Gastrocnemius medialis (tissue), 4 donors: Measurements from ENCODE around the gene SMG6. TPM values are rescaled to one million over a fixed set of nuclear protein-coding genes. Genes with fewer than 3 reads are reported as not detected.

Experiments used
- ATAC-seq, 2 donors: fragments of 150-250 bp; one replicate each; pipeline ENCODE4 v1.9.1; 2016
- DNase-seq, 2 donors: peaks; one replicate each; pipeline ENCODE4 v3.0.0-alpha.2; 2019
- H3K27ac ChIP-seq, 4 donors: fragments of 200-600 bp; sonication (generic); 1 replicate in 1 of 4; 2 replicates in 3 of 4; pipeline ENCODE4 v1.5.1; 2016 to 2018; ENCODE audit warnings: mild to moderate bottlenecking in 2 of 4, moderate library complexity in 1 of 4
- H3K27me3 ChIP-seq, 3 donors: fragments of 200-600 bp; sonication (generic) in 2 of 3; 1 replicate in 1 of 3; 2 replicates in 2 of 3; pipeline versions ENCODE4 v1.5.1 to v1.6.0; 2016 to 2019; ENCODE audit warnings: mild to moderate bottlenecking in 1 of 3, moderate library complexity in 1 of 3
- H3K36me3 ChIP-seq, 2 donors: fragments of 200-600 bp; sonication (generic) in 1 of 2; one replicate each; pipeline ENCODE4 v1.5.1; 2017 to 2018
- H3K4me1 ChIP-seq, 2 donors: fragments of 200-600 bp; sonication (generic) in 1 of 2; one replicate each; pipeline ENCODE4 v1.5.1; 2016 to 2017; ENCODE audit warnings: mild to moderate bottlenecking in 2 of 2
- H3K4me3 ChIP-seq, 4 donors: fragments of 200-600 bp; sonication (generic) in 3 of 4; 1 replicate in 1 of 4; 2 replicates in 3 of 4; pipeline ENCODE4 v1.5.1; 2016 to 2019; ENCODE audit warnings: mild to moderate bottlenecking in 2 of 4
- H3K9me3 ChIP-seq, 3 donors: fragments of 200-600 bp; sonication (generic) in 2 of 3; 1 replicate in 1 of 3; 2 replicates in 2 of 3; pipeline ENCODE4 v1.5.1; 2016 to 2019
- CTCF ChIP-seq, 5 experiments: fragments of 450-650 bp in 3 of 5; fragments of 200-600 bp in 2 of 5; sonication (generic) in 2 of 5; IDR thresholded peaks in 4 of 5; conservative IDR thresholded peaks in 1 of 5; 1 replicate in 4 of 5; 2 replicates in 1 of 5; pipeline ENCODE4 v1.5.1; 2016 to 2019; ENCODE audit warnings: antibody characterized with exemption in 5 of 5, mild to moderate bottlenecking in 3 of 5, moderate library complexity in 3 of 5
- POLR2A ChIP-seq, 2 donors: fragments of 450-650 bp; IDR thresholded peaks; one replicate each; pipeline ENCODE4 v1.6.1; 2017; ENCODE audit warnings: antibody characterized with exemption in 2 of 2, mild to moderate bottlenecking in 2 of 2, moderate library complexity in 2 of 2
- in situ Hi-C, 4 donors: fragments of 200-750 bp; cut with MboI; loops; one replicate each; pipeline versions ENCODE4 v1.15.0 to v1.8.0; 2017; ENCODE audit warnings: low sequenced_read_pairs in 4 of 4
- intact Hi-C: fragments of 100-400 bp; cut with DNase I; formaldehyde crosslinking; loops from one replicate; pipeline ENCODE4 v1.15.1; 2023; ENCODE audit warnings: low total_unique reads
- total RNA-seq, 4 donors: library from RNA; depleted of rRNA; stranded (reverse); fragments of >200 nt; gene quantifications; one replicate each; pipeline versions ENCODE4 v1.1.0 to v1.2.3, GENCODE V29; 2016

Gene SMG6
- total RNA-seq, 4 donors from 2014 or later: 20.5 to 27.8 (median 23.0) TPM

- peaks cover 51 to 56% of the 10 kb centered on the region in 2 donors for H3K4me1 ChIP-seq
- ATAC-seq: no peak
Observed at GRCh38 chr17:2081564-2081963, 222.0 kb downstream of the SMG6 start.

GRCh38 chr17:2077040-2077439 is 226.5 kb downstream of the SMG6 start:
- H3K4me1 ChIP-seq: peaks cover 34 to 52% of the 10 kb centered on the region in 2 donors
- ATAC-seq (peak in 1 of 2 donors; percentile 22), DNase-seq (no peak)
- TF ChIP-seq CTCF (IDR thresholded peaks at IDR 0.05 in 4 of 5, conservative IDR thresholded peaks at IDR 0.05 in 1 of 5) (no peak), POLR2A (IDR thresholded peaks at IDR 0.05) (no peak)
- no peak overlapping the region for H3K4me3 ChIP-seq
- no peaks in the 10 kb centered on the region for H3K9me3 ChIP-seq
- intact Hi-C loops (no loop called here), in situ Hi-C loops (no loop called here)
- no peaks in the 10 kb centered on the region for H3K27me3 ChIP-seq
- peak overlapping the region in 3 of 4 donors; percentile 78 to 82 (median 82) for H3K27ac ChIP-seq
- peaks cover 0 to 16% of the 10 kb centered on the region in 2 donors for H3K36me3 ChIP-seq

More at GRCh38 chr17:2081564-2081963, 222.0 kb downstream of the SMG6 start:
- no peak for TF ChIP-seq CTCF (IDR thresholded peaks at IDR 0.05 in 4 of 5, conservative IDR thresholded peaks at IDR 0.05 in 1 of 5)
- TF ChIP-seq POLR2A (IDR thresholded peaks at IDR 0.05): no peak
- Histone ChIP-seq H3K27me3 (no peaks in the 10 kb centered on the region), H3K27ac (peak overlapping the region in 3 of 4 donors; percentile 21 to 45 (median 39)), H3K36me3 (peaks cover 0 to 19% of the 10 kb centered on the region in 2 donors), H3K4me3 (no peak overlapping the region), H3K9me3 (no peaks in the 10 kb centered on the region)
- DNase-seq: no peak
- in situ Hi-C loops: no loop called here
- intact Hi-C loops: loop anchor here (10.0 kb wide), 1 partner anchor 93 kb away; no protein-coding TSS in a partner anchor

GRCh38 chr17:2076087-2076984 is 227.2 kb downstream of the SMG6 start:
- ATAC-seq: no peak
- Histone ChIP-seq H3K4me1 (peaks cover 35 to 53% of the 10 kb centered on the region in 2 donors), H3K9me3 (no peaks in the 10 kb centered on the region), H3K4me3 (no peak overlapping the region), H3K36me3 (peaks cover 0 to 11% of the 10 kb centered on the region in 2 donors), H3K27me3 (no peaks in the 10 kb centered on the region), H3K27ac (peak overlapping the region; percentile 72 to 82 (median 80))
- DNase-seq: no peak
- intact Hi-C loops: no loop called here
- TF ChIP-seq CTCF (IDR thresholded peaks at IDR 0.05 in 4 of 5, conservative IDR thresholded peaks at IDR 0.05 in 1 of 5): no peak
- no peak for TF ChIP-seq POLR2A (IDR thresholded peaks at IDR 0.05)
- in situ Hi-C loops: no loop called here

GRCh38 chr17:2075336-2076086 is 228.1 kb downstream of the SMG6 start:
- no peaks in the 10 kb centered on the region for H3K27me3 ChIP-seq
- DNase-seq (no peak), ATAC-seq (peak; percentile 40 to 43)
- no peaks in the 10 kb centered on the region for H3K9me3 ChIP-seq
- no peak overlapping the region for H3K4me3 ChIP-seq
- intact Hi-C loops (no loop called here), in situ Hi-C loops (no loop called here)
- TF ChIP-seq POLR2A (IDR thresholded peaks at IDR 0.05) (no peak), CTCF (IDR thresholded peaks at IDR 0.05 in 4 of 5, conservative IDR thresholded peaks at IDR 0.05 in 1 of 5) (peak in 1 of 5 experiments; percentile 18)
- H3K36me3 ChIP-seq: peaks cover 0 to 4% of the 10 kb centered on the region in 2 donors
- peaks cover 43 to 61% of the 10 kb centered on the region in 2 donors for H3K4me1 ChIP-seq
- H3K27ac ChIP-seq: peak overlapping the region; percentile 72 to 82 (median 80)
